Kidney (tissue), 14 donors: Measurements from ENCODE around the gene MED13L. TPM values are rescaled to one million over a fixed set of nuclear protein-coding genes. Genes with fewer than 3 reads are reported as not detected.

Source experiments
- DNase-seq, 5 donors: peaks; one replicate each; pipeline ENCODE4 v3.0.0-alpha.2; 2013 to 2020
- FAIRE-seq: peaks from 2 replicates; lab custom pipeline; 2012; peaks lifted over from hg19 to GRCh38; lab: Jason Lieb, UNC
- H3K27ac ChIP-seq, 2 donors: one replicate each; pipeline ENCODE4 v1.7.0; 2013; ENCODE audit warnings: low read depth in 2 of 2, low read length in 2 of 2, inconsistent platforms in 1 of 2
- H3K27me3 ChIP-seq: one replicate; pipeline ENCODE4 v1.7.1; 2013; ENCODE audit warnings: low read length, inconsistent platforms; ENCODE audit not compliant: control insufficient read depth, insufficient read depth
- H3K36me3 ChIP-seq, 3 donors: one replicate each; pipeline versions ENCODE4 v1.7.0 to v1.7.1; 2013; ENCODE audit warnings: low read length in 3 of 3, control low read depth in 1 of 3, inconsistent platforms in 1 of 3; ENCODE audit not compliant: insufficient read depth in 3 of 3, control insufficient read depth in 2 of 3
- H3K4me1 ChIP-seq, 3 donors: one replicate each; pipeline versions ENCODE4 v1.7.0 to v1.7.1; 2013; ENCODE audit warnings: low read length in 3 of 3, inconsistent platforms in 1 of 3, low read depth in 1 of 3; ENCODE audit not compliant: control insufficient read depth in 2 of 3, insufficient read depth in 2 of 3
- H3K4me3 ChIP-seq, 3 donors: one replicate each; pipeline versions ENCODE4 v1.7.0 to v1.8.1; 2013; ENCODE audit warnings: low read length in 3 of 3, control low read depth in 1 of 3, inconsistent platforms in 1 of 3
- H3K9ac ChIP-seq, 3 donors: one replicate each; pipeline versions ENCODE4 v1.7.0 to v1.7.1; 2013; ENCODE audit warnings: low read length in 3 of 3, control low read depth in 1 of 3, inconsistent platforms in 1 of 3
- H3K9me3 ChIP-seq, 3 donors: one replicate each; pipeline versions ENCODE4 v1.7.0 to v1.7.1; 2013; ENCODE audit warnings: low read length in 3 of 3, control low read depth in 1 of 3, inconsistent platforms in 1 of 3; ENCODE audit not compliant: control insufficient read depth in 2 of 3, insufficient read depth in 1 of 3
- CTCF ChIP-seq: IDR thresholded peaks from 3 replicates; pipeline ENCODE4 v1.5.1; 2012; ENCODE audit warnings: mild to moderate bottlenecking, moderate library complexity, borderline replicate concordance; ENCODE audit not compliant: insufficient read depth; ENCODE audit errors: extremely low read depth
- intact Hi-C: fragments of 100-400 bp; cut with DNase I; formaldehyde crosslinking; loops from one replicate; pipeline ENCODE4 v1.11.1; 2022
- polyA plus RNA-seq: library from polyadenylated mRNA; stranded (reverse); fragments of 350-450 nt; fragmentation: Illumina TruSeq; extraction: RNeasy Lipid Tissue Mini Kit (QIAGEN cat#74804); gene quantifications from one replicate; pipeline ENCODE4 v1.2.3, GENCODE V29; 2014; ENCODE audit warnings: low read depth, low replicate concordance; ENCODE audit not compliant: insufficient read depth
- total RNA-seq: library from RNA; stranded (reverse); fragmentation: NEBNext Ultra II Directional; extraction: Animal tissue kit (Norgen Biotek cat#: 25700); gene quantifications from one replicate; pipeline ENCODE4 v1.2.1, GENCODE V29; 2021
- donor health status: control.
- donor health status: control.
- donor health status: control.
- donor health status: control.
- donor health status: control.
- donor health status: DM: yes; HTN: yes; CAD: no.
- donor health status: Normal renal cell carcinoma (clear cell type).

Gene MED13L
- total and polyA plus RNA-seq, 2 donors from 2014 or later, result 7.1 to 153 TPM

DNA sequence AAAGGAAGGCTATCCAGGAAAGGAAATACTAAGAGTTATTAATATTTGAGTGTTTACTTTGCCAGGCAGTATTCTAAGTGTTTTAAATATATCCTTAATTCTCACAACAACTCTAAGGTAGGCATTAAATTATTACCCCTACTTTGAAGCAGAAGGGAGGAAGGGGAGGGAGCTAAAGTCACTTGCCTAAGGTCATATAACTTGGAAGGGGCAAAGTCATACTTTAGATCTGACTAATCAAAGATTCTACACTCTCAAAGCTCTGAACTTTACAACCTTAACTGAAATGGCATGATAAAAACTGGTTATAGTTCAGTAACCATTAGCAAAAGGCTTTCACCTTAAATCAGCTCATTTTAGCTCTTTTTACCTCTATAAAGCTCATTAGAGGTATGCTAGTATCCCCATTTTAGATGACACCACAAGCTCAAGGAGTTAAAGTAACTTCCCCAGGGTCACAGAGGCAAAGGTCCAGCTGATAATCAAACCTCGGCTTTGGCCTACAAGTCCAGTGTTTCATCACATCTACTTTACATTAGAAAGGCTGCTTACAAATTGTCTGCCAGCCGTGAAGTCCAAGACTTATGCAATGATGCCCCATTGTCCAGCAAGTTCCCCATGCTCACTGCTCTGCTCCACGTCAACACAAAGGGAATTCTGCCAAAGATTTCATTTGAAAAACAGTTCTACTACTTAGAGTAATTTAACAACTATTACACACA lies 223.9 kb downstream of the MED13L start:
- no peak overlapping the region for H3K27ac ChIP-seq

DNA sequence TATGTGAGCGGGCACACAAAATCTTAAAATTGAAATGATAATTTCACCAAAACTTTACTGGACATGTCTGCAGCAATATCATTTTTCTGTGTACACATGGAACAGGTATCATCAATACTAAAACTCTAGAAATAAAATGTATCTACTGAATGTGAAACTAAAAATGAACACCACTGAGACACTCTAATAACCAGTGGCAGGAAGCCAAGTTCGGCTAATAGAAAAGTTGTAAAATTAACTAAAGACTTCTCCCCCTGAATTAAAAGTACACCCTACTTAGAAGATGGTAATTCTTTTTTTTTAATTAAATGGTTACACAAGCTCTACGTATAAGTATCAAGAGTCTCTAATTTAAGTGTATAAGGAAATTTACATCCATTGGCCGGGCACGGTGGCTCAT lies 227.2 kb downstream of the MED13L start:
- no peak for TF ChIP-seq CTCF
- peak in 1 of 5 donors; percentile 29 for DNase-seq
- no peak for FAIRE-seq
- H3K4me3 ChIP-seq, result no peak overlapping the region
- H3K9me3 ChIP-seq, result no peaks in the 10 kb centered on the region
- H3K27ac ChIP-seq, result no peak overlapping the region
- no peaks in the 10 kb centered on the region for H3K36me3 ChIP-seq
- no peaks in the 10 kb centered on the region for H3K27me3 ChIP-seq
- intact Hi-C loops, result no loop called here
- H3K9ac ChIP-seq, result no peak overlapping the region
- H3K4me1 ChIP-seq, result peaks cover 0 to 9% (median 9%) of the 10 kb centered on the region in 3 donors

More for the DNA sequence above, 223.9 kb downstream of the MED13L start:
- no peaks in the 10 kb centered on the region for H3K9me3 ChIP-seq
- H3K9ac ChIP-seq, result no peak overlapping the region
- FAIRE-seq (no peak), DNase-seq (peak in 1 of 5 donors; percentile 37)
- H3K27me3 ChIP-seq, result no peaks in the 10 kb centered on the region
- H3K36me3 ChIP-seq, result no peaks in the 10 kb centered on the region
- TF ChIP-seq CTCF, result no peak
- no peak overlapping the region for H3K4me3 ChIP-seq
- intact Hi-C loops, result no loop called here
- peaks cover 0 to 9% (median 9%) of the 10 kb centered on the region in 3 donors for H3K4me1 ChIP-seq

- H3K9me3 ChIP-seq, result no peaks in the 10 kb centered on the region
- no peaks in the 10 kb centered on the region for H3K27me3 ChIP-seq
- DNase-seq (no peak), FAIRE-seq (no peak)
- H3K27ac ChIP-seq, result no peak overlapping the region
- no peak overlapping the region for H3K9ac ChIP-seq
- TF ChIP-seq CTCF, result no peak
- intact Hi-C loops, result no loop called here
- H3K4me3 ChIP-seq, result no peak overlapping the region
- no peaks in the 10 kb centered on the region for H3K36me3 ChIP-seq
- peaks cover 0 to 9% (median 7%) of the 10 kb centered on the region in 3 donors for H3K4me1 ChIP-seq
These were observed 228.6 kb downstream of the MED13L start for GRCh38 chr12:116048879-116049278.
